8988T (cell line): ENCODE data around the gene AGR2.
"Not testable (repeated sequence)": the region's sequence is repeated elsewhere in the genome, so short reads cannot be mapped to it uniquely, and the experiment has no call there.

Experiments used
- DNase-seq: peaks from one replicate; pipeline ENCODE4 v3.0.0; 2011

Gene AGR2

DNA sequence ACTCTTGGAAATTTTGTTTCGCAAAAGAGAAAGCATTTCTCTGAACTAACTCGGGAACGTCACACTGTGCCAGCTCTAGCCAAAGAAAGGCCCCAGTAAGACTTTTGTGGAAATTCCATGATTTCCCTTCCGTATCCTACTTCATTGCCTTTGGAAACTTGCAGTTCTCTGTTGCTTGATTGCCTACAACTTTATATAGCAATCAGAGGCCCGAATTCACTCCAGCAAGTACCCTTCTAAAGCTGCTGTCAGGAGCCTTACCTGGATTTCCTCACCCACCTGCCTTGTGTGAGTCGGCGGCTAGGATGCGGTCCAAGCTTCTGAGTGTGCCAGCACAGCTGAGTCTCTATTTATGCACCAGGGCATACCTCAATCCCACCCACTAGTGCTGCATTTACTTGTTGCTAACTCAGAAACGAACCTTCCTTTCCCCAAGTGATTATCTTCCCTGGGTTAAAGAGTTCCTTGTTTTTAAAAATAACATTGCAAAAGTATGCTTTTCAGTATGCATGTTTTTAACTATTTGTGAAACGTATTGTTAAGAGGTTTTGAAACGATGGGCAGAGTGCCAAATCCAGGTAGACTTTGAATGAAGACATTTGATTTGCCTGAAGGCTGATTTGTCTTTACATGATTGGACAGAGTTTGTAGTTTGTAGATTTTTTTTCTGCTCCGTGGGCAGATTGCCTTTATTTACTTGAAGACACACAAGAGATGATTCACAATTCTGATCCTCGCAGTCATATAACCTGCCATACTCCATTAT lies at the start of gene AGR2:
Gene AGR2, minus strand, starts transcription at position 326 of the 766 bp plus-strand sequence. CDS start 3,203 bp downstream, outside the sequence.
- no peak for DNase-seq

DNA sequence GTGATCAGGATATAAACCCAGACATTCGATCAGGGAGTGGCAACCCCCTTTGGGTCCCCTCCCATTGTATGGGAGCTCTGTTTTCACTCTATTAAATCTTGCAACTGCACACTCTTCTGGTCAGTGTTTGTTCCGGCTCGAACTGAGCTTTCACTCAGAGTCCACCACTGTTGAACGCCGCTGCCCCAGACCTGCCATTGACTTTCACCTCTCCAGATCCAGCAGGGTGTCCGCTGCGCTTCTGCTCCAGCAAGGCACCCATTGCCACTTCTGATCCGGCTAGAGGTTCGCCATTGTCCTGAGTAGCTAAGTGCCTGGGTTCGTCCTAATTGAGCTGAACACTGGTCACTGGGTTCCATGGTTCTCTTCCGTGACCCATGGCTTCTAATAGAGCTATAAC lies 48.4 kb upstream of the AGR2 start:
- not testable (repeated sequence) for DNase-seq

- no peak for DNase-seq
These were observed 47.0 kb upstream of the AGR2 start for GRCh38 chr7:16851829-16852228.

- DNase-seq, result no peak
These were observed 46.0 kb upstream of the AGR2 start for GRCh38 chr7:16850614-16851466.

- DNase-seq, result no peak
These were observed 44.7 kb upstream of the AGR2 start for GRCh38 chr7:16849296-16850148.

GRCh38 chr7:16847381-16847860 lies 42.6 kb upstream of the AGR2 start:
- DNase-seq, result no peak

- no peak for DNase-seq
These were observed 41.9 kb upstream of the AGR2 start for GRCh38 chr7:16846601-16847165.

GRCh38 chr7:16845746-16846145 lies 40.9 kb upstream of the AGR2 start:
- DNase-seq, result no peak

DNA sequence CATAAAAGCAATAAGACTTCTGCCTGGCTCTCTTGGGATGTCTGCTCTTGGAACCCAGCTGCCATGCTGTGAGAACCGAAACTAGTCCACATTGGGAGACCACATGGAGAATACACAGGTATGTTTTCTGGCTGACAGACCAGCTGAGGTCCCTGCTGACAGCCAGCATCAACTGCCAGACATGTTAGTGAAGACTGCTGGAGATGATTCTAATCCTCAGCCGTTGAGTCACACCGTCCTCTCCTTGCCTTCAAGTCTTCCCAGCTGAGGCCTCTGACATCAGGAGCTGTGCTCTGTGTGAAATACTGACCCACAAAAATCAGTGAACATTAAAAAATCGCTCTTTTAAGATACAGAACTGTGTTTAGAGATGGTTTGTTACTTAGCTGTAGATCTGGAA lies 36.9 kb upstream of the AGR2 start:
- DNase-seq, result no peak

GRCh38 chr7:16840094-16840493 lies 35.3 kb upstream of the AGR2 start:
- DNase-seq, result no peak

DNA sequence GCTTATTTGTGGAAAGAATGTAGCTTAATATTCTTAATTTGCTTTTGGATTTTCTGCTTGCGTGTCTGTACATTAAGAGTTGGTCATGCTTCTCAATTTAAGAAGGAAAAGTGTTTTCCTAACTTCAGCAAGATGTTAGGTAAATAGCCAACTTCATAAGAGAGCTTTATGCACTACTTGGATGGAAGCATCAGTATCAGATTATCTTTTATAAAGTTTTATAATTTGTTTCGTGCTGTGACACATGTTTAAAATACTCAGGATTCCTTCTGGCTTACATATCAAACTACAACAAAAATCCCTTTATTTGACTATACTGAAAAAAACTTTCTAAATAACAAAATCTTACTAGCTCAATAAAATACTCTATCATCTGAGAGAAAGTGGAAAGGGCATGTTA lies 34.8 kb upstream of the AGR2 start:
- no peak for DNase-seq

DNA sequence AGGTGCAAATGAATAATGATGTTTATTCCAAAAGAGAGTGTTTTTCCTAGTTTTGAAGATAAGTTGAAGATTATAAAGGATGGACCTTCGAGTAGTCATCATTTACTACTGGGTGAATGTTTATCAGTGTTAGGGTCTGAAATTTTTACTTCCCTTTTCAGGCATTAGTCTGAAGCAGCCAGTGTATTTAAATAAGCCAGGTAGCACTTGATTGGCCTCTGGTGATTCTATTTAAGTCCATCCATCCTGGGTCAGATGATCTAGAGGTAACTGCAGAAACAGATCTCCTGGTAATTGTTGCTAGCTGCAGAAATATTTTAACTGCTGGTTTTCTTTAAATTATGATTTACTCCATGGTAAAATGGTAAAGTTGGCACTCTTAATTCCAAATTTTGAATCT lies 34.1 kb upstream of the AGR2 start:
- no peak for DNase-seq

- no peak for DNase-seq
These were observed 33.6 kb upstream of the AGR2 start for GRCh38 chr7:16838386-16838785.

DNA sequence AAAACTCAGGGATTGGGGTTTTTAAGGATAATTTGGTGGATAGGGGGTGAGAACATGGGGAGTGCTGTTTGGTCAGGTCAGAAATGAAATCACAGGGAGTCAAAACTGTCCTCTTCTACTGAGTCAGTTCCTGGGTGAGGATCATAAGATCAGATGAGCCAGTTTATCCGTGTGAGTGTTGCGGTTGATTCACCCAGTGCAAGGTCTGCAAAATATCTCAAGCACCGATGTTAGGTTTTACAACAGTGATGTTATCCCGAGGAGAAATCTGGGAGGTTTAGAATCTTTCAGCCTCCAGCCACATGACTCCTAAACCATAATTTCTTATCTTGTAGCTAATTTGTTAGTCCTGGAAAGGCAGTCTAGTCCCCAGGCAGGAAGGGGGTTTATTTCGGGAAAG lies 31.7 kb upstream of the AGR2 start:
- no peak for DNase-seq

DNA sequence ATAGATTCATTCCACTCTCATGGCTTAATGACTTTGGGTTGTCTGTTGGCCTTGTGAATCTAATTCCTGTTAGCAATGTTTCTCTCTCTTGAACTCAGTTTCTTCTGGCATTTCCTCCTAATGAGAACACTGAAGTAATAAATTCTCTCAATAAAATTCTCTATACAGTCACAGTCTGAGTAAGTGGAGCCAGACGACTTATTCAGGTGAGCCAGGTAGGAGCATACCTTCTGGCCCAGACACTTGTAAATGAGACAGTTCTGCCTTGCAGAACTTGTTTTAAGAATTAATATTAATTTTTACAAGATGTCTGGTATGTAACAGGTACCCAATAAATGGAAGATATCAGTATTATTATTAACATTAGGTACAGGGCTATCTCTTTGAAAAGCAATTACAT lies 28.6 kb upstream of the AGR2 start:
- no peak for DNase-seq

DNA sequence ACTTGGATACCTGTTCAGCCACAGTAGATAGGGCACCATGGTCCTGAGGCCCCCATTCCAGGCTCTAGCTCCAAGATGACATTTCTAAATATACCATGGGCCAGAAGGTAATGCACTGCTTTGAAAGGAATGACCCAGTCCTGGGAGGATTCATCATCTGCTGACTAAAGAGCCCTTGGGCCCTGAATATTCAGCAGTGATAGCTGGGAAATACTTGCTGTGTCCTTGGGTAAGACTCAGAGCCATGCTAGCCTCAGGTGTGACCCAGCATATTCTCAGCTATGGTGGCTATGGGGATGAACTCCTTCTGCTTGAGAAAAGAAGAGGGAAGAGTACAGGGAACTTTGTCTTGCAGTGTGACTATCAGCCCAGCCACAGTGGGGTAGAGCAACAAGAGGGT lies 21.3 kb upstream of the AGR2 start:
- no peak for DNase-seq

DNA sequence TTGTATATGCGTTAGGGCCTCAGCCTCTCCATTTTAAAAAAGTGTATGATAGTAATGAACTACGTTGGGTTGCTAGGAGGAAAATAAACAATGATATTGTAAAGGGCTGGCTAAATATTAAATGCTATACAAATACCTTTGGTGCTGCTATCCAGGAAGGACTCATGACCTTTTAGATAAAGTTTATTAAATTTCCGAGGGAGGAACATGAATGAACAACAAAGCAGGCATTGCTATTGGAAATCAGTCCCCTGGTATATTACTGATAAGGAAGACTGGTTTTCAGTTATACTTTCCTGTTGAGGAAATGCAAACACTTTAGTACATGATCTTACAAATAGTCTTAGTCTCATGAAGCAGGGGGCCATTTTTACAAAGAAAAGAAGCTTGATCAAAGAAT lies 17.2 kb upstream of the AGR2 start:
- no peak for DNase-seq

DNA sequence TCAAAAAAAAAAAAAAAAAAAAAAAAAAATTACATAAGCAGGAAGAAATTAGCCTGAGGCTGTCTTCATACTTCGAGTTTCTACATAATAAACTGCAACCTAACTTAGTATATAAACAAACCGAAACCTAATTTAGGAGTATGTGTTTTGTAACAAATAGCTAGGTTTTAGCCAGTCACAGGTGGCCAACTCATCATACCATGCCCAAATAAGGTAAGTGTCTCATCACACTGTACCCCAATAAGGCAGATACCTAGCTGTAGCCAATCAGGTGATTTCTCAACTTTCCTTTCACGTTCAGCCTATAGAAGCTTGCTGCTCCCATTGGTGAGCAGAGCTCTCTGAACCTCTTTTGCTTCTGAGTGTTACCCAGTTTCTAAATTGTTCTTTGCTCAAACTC lies 13.9 kb upstream of the AGR2 start:
- no peak for DNase-seq

GRCh38 chr7:16817536-16817935 lies 12.7 kb upstream of the AGR2 start:
- DNase-seq, result no peak

- DNase-seq, result no peak
These were observed 12.0 kb upstream of the AGR2 start for GRCh38 chr7:16816824-16817223.

DNA sequence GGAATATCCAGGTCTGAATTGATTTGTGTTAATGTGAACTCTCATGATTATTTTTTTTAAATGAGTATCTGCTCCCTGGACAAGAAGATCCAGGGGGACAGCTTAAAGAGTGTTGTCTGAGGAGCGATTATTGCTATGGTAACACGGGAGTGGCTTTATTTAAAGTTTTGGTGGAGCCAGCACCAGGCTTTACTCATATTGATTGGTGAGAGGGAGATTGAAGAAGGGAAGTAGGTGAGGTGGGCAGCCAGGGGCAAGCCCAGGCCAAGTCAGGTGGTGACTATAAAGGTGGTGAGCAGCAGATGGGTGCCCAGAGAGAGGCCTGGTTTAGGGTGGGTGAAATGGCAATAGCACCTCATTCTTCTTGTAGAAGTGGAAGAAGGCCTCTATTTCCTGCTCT lies 10.2 kb upstream of the AGR2 start:
- DNase-seq, result no peak

- no peak for DNase-seq
These were observed 8.4 kb upstream of the AGR2 start for GRCh38 chr7:16813232-16813616.
